SU-DHL-6 (cell line): ENCODE measurements around the gene RPS6KA6.

Experiments used
- EZH2phosphoT487 ChIP-seq: fragments of 200-600 bp; sonication (generic), shearing (Covaris generic); conservative IDR thresholded peaks from 2 replicates; pipeline ENCODE4 v1.6.1; 2018; ENCODE audit warnings: mild to moderate bottlenecking, antibody characterized with exemption, low read length, moderate library complexity, mixed read lengths
- TF ChIP-seq, protein P1 (sequence below): fragments of 200-600 bp; sonication (generic); IDR thresholded peaks from one replicate; pipeline ENCODE4 v1.5.1; 2017; ENCODE audit warnings: antibody characterized with exemption, mild to moderate bottlenecking, low read length, moderate library complexity; ENCODE audit not compliant: insufficient read depth, poor library complexity, severe bottlenecking

DNA sequence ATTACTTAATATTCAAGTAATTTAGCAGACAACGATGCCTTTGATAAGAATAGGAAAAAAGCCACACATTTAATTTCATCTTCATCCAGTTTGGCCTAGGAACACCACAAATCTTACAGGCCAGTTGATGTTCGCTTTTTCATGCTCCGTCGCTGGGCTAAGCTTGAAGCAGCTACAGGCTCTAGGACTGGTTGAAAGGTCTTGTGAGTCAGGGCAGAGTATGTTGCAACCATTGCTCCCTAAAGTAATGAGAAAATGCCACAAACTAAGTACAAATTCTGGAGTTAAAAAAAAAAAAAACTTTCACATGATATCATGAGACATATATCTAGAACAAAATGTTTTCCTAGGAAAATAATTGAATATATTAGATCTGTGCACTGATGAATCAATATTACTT is 123.8 kb downstream of the RPS6KA6 start:
- TF ChIP-seq, protein P1, sequence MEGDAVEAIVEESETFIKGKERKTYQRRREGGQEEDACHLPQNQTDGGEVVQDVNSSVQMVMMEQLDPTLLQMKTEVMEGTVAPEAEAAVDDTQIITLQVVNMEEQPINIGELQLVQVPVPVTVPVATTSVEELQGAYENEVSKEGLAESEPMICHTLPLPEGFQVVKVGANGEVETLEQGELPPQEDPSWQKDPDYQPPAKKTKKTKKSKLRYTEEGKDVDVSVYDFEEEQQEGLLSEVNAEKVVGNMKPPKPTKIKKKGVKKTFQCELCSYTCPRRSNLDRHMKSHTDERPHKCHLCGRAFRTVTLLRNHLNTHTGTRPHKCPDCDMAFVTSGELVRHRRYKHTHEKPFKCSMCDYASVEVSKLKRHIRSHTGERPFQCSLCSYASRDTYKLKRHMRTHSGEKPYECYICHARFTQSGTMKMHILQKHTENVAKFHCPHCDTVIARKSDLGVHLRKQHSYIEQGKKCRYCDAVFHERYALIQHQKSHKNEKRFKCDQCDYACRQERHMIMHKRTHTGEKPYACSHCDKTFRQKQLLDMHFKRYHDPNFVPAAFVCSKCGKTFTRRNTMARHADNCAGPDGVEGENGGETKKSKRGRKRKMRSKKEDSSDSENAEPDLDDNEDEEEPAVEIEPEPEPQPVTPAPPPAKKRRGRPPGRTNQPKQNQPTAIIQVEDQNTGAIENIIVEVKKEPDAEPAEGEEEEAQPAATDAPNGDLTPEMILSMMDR = no peak
- no peak for TF ChIP-seq EZH2phosphoT487
